Choroid plexus epithelial cell (primary cell): ENCODE measurements around the gene SGSM1.

ENCODE experiments used
- DNase-seq: peaks from one replicate; pipeline ENCODE4 v3.0.0-alpha.2; 2010; ENCODE audit warnings: low read depth
- H3K4me3 ChIP-seq: 2 replicates; pipeline ENCODE4 v1.5.1; 2011; ENCODE audit warnings: low read depth, mild to moderate bottlenecking, control low read depth, low read length, moderate library complexity
- CTCF ChIP-seq: conservative IDR thresholded peaks from 2 replicates; pipeline ENCODE4 v1.5.1; 2011; ENCODE audit warnings: low read depth, mild to moderate bottlenecking, control low read depth, inconsistent platforms, low read length, moderate library complexity

The SGSM1 gene

DNA sequence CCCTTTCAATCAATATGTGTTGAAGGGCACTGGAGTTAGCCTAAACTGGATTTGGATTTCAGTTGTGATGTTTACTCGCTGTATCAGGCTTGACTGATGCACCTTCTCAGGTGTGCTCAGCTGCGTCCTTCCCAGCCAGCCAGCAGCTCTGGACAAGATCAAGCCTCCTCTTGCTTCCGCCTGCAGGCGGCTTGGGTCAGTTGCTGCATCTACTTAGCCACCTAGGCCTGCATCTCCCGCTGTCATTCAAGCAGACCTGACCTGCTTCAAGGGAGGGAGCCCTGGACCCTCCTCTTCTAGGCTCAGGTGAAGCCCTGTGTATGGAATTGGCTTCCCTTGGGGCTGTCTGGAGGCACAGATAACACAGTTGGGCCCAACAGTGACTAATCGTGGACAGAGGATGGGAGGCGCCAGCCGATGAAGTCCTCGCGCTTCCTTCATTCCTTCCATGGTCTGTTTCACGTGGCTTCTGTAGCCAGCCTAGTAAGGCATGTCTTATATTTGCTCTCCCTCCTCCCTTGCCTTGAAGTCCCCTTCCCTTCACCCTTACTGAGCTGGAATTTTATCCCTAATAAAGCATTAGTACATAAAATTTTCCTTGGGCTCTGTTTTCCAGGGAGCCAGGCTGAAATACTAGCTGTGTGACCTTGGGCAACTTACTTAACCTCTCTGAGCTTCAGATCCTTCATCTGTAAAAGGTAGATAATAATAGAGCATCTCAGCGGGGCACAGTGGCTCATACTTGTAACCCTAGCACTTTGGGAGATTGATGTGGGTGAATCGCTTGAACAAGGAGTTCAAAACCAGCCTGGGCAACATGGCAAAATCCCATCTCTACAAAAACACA, 142.6 kb downstream of the SGSM1 start:
- no peak overlapping the region for H3K4me3 ChIP-seq
- no peak for DNase-seq
- no peak for TF ChIP-seq CTCF

- no peak overlapping the region for H3K4me3 ChIP-seq
- peak; percentile 43 for DNase-seq
These were observed 144.4 kb downstream of the SGSM1 start for GRCh38 chr22:24950272-24950902.

GRCh38 chr22:24951942-24952836, 146.2 kb downstream of the SGSM1 start, which contains the start of gene KIAA1671:
TSS of gene KIAA1671 (plus strand) at chr22:24952716. CDS start at chr22:25028000, 75,284 bp downstream.
- DNase-seq: peak; percentile 62
- TF ChIP-seq CTCF: peak; percentile 98
- peak within 1 kb of the TSS; percentile 75 for H3K4me3 ChIP-seq

More at GRCh38 chr22:24950272-24950902, 144.4 kb downstream of the SGSM1 start:
- TF ChIP-seq CTCF: no peak

DNA sequence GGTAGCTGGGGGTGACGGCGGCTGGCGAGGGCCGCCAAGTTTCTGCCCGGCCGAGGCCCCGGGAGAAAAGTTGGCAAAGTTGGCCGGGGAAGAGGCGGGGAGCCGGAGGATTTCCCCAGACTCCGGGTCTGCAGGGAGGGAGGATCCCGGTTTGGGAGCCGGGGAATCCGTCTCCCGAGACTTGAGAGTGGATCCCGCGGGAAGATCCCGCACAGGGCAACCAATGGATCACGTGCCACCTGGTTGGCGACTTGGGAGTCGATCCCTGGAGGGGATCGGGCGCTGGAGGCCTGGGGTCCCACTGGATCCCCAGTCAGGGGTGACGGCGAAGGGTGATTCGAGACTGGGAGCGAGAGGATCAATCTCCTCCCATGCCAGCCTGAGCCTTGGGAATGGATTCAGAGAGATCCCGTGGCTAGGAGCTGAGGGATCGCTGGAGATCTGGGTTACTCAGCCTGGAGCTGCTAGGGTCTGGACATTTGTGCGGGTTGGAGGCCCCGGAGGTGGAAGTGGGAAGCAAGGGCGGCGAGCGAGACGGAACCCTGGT, 146.9 kb downstream of the SGSM1 start:
- peak; percentile 26 for DNase-seq
- H3K4me3 ChIP-seq: peak overlapping the region; percentile 75
- no peak for TF ChIP-seq CTCF

GRCh38 chr22:24953384-24954113, 147.5 kb downstream of the SGSM1 start:
- no peak for DNase-seq
- peak overlapping the region; percentile 75 for H3K4me3 ChIP-seq

More at GRCh38 chr22:24953384-24954113, 147.5 kb downstream of the SGSM1 start:
- no peak for TF ChIP-seq CTCF
